HEK293 (cell line): ENCODE results near the gene LARP1.

Experiments used
- MYNN ChIP-seq: fragments of 450-650 bp; formaldehyde crosslinking; IDR thresholded peaks from 2 replicates; pipeline ENCODE4 v1.5.1; 2016; ENCODE audit warnings: missing biosample characterization, missing genetic modification characterization, borderline replicate concordance
- RBAK ChIP-seq: fragments of 450-650 bp; formaldehyde crosslinking; IDR thresholded peaks from 2 replicates; pipeline ENCODE4 v1.5.1; 2016; ENCODE audit warnings: missing biosample characterization, missing genetic modification characterization
- ZFP69B ChIP-seq: fragments of 450-650 bp; formaldehyde crosslinking; IDR thresholded peaks from 2 replicates; pipeline ENCODE4 v1.5.1; 2016; ENCODE audit warnings: missing biosample characterization, missing genetic modification characterization
- ZNF121 ChIP-seq: fragments of 450-650 bp; formaldehyde crosslinking; IDR thresholded peaks from 2 replicates; pipeline ENCODE4 v1.5.1; 2016; ENCODE audit warnings: missing biosample characterization, missing genetic modification characterization
- ZNF792 ChIP-seq: fragments of 450-650 bp; formaldehyde crosslinking; IDR thresholded peaks from 2 replicates; pipeline ENCODE4 v1.5.1; 2016; ENCODE audit warnings: missing biosample characterization, missing genetic modification characterization
- TF ChIP-seq, protein P1 (sequence below): fragments of 450-650 bp; formaldehyde crosslinking; IDR thresholded peaks from 2 replicates; pipeline ENCODE4 v1.5.1; 2016; ENCODE audit warnings: missing biosample characterization, missing genetic modification characterization
- TF ChIP-seq, protein P2 (sequence below): fragments of 450-650 bp; formaldehyde crosslinking; optimal IDR thresholded peaks from 2 replicates; pipeline ENCODE3; 2016; ENCODE audit warnings: missing biosample characterization, mild to moderate bottlenecking, missing genetic modification characterization
- TF ChIP-seq, protein P3 (sequence below): fragments of 450-650 bp; formaldehyde crosslinking; IDR thresholded peaks from 2 replicates; pipeline ENCODE4 v1.5.1; 2017; ENCODE audit warnings: missing biosample characterization, missing genetic modification characterization
- TF ChIP-seq, protein P4 (sequence below): fragments of 450-650 bp; formaldehyde crosslinking; IDR thresholded peaks from 2 replicates; pipeline ENCODE4 v1.5.1; 2017; ENCODE audit warnings: missing biosample characterization, missing genetic modification characterization
- TF ChIP-seq, protein P5 (sequence below): sonication (generic); formaldehyde crosslinking; IDR thresholded peaks from 2 replicates; pipeline ENCODE4 v1.8.1; 2022; ENCODE audit warnings: mild to moderate bottlenecking, moderate library complexity, missing genetic modification reagents

DNA sequence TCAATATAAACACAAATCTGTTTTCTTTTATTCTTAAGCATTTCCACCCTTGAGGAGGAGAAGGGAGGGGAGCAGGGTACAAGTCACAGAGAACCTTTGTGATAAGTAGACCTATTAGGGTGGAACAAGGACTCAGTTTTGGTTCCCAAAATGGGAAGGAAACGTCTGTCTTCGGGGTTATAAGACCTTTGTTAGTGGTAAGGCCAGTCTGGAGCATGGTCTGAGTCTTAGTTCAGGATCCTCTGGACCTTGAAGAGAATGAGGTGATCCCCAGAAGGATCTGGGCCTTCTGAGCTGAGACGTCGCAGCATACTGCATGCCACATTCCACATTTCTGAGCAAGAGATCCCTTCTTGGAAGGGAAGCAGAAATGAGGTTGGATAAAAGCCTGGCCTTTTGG, 58.0 kb downstream of the LARP1 start:
- TF ChIP-seq, protein P1, sequence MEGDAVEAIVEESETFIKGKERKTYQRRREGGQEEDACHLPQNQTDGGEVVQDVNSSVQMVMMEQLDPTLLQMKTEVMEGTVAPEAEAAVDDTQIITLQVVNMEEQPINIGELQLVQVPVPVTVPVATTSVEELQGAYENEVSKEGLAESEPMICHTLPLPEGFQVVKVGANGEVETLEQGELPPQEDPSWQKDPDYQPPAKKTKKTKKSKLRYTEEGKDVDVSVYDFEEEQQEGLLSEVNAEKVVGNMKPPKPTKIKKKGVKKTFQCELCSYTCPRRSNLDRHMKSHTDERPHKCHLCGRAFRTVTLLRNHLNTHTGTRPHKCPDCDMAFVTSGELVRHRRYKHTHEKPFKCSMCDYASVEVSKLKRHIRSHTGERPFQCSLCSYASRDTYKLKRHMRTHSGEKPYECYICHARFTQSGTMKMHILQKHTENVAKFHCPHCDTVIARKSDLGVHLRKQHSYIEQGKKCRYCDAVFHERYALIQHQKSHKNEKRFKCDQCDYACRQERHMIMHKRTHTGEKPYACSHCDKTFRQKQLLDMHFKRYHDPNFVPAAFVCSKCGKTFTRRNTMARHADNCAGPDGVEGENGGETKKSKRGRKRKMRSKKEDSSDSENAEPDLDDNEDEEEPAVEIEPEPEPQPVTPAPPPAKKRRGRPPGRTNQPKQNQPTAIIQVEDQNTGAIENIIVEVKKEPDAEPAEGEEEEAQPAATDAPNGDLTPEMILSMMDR (tag by site-specific recombination), result no peak
- TF ChIP-seq, protein P2, sequence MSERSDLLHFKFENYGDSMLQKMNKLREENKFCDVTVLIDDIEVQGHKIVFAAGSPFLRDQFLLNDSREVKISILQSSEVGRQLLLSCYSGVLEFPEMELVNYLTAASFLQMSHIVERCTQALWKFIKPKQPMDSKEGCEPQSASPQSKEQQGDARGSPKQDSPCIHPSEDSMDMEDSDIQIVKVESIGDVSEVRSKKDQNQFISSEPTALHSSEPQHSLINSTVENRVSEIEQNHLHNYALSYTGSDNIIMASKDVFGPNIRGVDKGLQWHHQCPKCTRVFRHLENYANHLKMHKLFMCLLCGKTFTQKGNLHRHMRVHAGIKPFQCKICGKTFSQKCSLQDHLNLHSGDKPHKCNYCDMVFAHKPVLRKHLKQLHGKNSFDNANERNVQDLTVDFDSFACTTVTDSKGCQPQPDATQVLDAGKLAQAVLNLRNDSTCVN (tag by site-specific recombination), result no peak
- TF ChIP-seq ZNF792 (no peak), RBAK (tag by site-specific recombination) (no peak), MYNN (no peak), ZFP69B (tag by site-specific recombination) (no peak), ZNF121 (no peak)
- TF ChIP-seq, protein P3, sequence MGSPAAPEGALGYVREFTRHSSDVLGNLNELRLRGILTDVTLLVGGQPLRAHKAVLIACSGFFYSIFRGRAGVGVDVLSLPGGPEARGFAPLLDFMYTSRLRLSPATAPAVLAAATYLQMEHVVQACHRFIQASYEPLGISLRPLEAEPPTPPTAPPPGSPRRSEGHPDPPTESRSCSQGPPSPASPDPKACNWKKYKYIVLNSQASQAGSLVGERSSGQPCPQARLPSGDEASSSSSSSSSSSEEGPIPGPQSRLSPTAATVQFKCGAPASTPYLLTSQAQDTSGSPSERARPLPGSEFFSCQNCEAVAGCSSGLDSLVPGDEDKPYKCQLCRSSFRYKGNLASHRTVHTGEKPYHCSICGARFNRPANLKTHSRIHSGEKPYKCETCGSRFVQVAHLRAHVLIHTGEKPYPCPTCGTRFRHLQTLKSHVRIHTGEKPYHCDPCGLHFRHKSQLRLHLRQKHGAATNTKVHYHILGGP (tag by site-specific recombination), result no peak
- TF ChIP-seq, protein P4, sequence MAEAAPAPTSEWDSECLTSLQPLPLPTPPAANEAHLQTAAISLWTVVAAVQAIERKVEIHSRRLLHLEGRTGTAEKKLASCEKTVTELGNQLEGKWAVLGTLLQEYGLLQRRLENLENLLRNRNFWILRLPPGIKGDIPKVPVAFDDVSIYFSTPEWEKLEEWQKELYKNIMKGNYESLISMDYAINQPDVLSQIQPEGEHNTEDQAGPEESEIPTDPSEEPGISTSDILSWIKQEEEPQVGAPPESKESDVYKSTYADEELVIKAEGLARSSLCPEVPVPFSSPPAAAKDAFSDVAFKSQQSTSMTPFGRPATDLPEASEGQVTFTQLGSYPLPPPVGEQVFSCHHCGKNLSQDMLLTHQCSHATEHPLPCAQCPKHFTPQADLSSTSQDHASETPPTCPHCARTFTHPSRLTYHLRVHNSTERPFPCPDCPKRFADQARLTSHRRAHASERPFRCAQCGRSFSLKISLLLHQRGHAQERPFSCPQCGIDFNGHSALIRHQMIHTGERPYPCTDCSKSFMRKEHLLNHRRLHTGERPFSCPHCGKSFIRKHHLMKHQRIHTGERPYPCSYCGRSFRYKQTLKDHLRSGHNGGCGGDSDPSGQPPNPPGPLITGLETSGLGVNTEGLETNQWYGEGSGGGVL (tag by site-specific recombination), result no peak
- TF ChIP-seq, protein P5, sequence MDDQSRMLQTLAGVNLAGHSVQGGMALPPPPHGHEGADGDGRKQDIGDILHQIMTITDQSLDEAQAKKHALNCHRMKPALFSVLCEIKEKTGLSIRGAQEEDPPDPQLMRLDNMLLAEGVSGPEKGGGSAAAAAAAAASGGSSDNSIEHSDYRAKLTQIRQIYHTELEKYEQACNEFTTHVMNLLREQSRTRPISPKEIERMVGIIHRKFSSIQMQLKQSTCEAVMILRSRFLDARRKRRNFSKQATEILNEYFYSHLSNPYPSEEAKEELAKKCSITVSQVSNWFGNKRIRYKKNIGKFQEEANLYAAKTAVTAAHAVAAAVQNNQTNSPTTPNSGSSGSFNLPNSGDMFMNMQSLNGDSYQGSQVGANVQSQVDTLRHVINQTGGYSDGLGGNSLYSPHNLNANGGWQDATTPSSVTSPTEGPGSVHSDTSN, result no peak
